HG03521 (cell line): ENCODE measurements around the gene IZUMO1.
"Not testable (repeated sequence)": the region's sequence is repeated elsewhere in the genome, so short reads cannot be mapped to it uniquely, and the experiment has no call there.

Experiments
- ATAC-seq: cut with Tn5 transposase; IDR thresholded peaks from one replicate; pipeline ENCODE4 v1.9.1; 2021; ENCODE audit warnings: mild to moderate bottlenecking, moderate library complexity; ENCODE audit not compliant: unreplicated experiment

IZUMO1 gene

GRCh38 chr19:48714759-48715675, 31.7 kb downstream of the IZUMO1 start:
- ATAC-seq, result no peak

DNA sequence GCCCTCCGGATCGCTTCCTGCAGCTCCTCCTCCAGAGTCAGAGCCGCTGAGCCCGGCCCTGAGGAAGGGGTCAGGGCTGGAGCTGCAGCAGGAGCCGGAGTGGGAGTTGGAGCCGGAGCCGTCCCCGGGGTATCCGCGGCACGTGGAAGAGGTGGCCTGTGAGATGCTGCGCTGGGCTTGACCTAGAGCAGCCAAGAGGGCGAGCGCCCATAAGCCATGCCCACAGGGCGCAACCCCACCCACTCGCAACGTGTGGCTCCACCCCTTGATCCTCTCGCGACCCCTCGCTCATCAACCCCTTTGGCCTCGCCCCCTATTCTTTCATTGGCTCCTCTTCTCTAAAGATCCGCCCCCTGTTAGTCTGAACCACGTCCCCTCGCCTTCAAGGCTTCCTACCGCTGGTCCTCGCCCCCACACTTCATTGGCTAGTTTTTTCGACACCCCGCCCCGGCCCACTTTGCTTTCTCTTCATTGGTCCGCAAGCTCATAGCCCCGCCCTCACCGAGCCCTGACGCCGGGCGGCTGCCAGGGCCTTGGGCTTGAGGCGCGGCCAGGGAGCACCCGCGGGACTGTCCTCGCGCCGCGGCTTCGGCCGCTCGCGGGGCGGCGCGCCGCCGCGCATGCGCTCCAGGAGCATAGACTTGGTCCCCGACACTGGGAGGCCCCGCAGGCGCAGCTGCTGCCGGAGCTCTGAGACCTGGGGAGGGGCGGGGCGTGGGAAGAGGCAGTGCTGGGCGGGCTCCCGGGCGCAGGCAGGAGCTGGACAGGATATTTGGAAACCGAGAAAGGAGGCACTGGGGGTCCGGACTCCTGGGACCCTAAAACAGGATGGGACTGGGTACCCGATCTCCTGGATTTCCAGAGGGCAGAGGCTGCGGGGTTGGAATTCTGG, 32.6 kb downstream of the IZUMO1 start:
- peak; percentile 90 for ATAC-seq

DNA sequence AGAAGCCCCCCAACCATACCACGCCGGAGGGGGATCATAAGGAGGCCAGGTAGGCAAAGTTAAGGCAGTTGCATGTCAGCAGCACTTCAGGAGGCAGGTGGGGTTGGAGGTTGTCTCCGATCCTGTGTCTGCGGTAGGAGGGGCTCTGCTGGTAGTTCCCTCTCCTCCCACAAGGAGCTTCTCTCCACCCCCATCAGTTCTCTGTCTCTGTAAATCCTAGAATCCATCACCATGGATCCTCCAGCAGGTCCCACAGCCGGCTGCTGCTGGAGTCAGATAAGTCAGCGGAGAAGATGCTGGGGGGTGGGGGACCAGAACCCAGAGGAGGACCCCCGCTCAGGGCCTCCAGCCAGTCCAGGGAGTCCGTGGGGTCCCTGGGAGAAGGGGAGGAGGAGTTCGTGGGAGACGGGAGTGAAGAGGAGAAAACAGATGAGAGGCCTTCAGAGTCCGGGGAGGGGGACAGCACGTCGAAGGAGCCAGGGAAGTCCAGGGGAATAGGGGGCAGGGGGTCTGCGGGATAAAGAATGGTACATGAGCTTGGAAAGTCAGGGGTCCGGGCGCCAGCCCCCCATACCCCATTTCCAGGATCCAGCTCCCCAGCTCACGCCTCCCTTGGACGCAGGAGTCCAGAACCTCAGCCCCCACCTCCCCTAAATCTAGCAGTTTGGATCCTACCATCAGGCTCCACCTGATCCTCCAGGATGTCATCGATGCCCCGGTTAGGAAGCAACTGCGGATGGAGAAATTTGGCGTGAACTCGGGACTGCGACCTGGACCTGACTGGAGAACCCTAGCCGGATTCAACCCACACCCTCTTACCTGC, 33.5 kb downstream of the IZUMO1 start:
- no peak for ATAC-seq

- no peak for ATAC-seq
Observed at GRCh38 chr19:48711106-48711662, 35.5 kb downstream of the IZUMO1 start.

DNA sequence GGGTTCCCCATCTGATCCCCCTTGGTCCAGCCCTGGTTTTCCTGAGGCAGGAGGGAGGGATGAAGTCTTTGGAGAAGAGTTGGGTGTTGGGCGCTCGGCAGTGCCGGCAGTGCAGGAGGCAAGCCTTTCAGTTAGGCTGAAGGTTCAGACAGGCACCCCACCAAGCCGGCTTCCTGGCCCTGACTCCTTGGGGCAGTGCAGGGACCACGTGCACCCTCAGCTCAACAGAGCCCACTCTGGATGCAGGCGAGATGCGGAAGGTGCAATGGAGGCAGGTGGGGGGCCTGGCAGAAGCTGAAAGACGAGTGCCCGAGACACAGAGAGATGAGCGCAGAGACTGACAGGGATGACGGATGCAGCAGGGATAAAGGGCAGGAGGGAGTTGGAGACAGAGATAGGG, 38.2 kb downstream of the IZUMO1 start:
- ATAC-seq, result no peak

DNA sequence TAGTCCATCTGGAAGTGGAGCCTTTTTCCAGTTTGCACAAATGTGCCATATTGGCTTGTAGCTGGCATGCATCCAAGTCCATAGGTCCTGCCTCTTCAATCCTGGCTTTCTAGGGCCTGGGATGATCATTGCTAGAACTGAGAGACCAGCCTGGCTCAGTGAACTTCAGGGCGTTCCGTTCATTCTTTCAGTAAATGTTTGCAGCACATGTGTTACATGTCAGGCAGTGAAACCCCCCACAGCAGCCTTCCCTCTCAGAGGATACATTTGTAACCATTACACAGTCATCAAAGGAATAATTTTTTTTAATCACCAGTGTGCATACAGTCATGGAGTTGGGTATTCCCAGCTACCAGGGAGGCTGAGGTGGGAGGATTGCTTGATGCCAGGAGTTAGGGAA, 41.3 kb downstream of the IZUMO1 start:
- no peak for ATAC-seq

- no peak for ATAC-seq
Observed at GRCh38 chr19:48703316-48703715, 43.4 kb downstream of the IZUMO1 start.

GRCh38 chr19:48702701-48703100, 44.0 kb downstream of the IZUMO1 start:
- no peak for ATAC-seq

DNA sequence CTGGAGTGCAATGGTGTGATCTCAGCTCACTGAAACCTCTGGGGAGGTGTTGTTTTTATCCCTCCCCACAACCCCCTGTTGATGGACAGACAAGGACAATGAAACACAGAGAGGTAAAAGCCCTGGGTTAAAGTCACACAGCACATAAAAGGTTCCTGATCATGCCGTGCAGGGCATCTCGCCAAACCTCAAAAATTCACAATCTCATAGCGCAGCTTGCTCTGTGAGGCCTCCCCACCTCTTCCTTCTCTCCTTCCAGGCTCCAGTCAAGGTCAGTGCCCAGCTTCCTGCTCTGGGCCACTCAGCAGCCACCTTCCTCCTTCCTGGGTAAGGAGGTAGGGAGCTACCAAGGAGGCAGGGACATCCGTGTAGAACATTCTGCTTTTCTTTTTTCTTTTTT, 48.7 kb downstream of the IZUMO1 start:
- no peak for ATAC-seq

GRCh38 chr19:48696353-48697010, 50.2 kb downstream of the IZUMO1 start:
- no peak for ATAC-seq

DNA sequence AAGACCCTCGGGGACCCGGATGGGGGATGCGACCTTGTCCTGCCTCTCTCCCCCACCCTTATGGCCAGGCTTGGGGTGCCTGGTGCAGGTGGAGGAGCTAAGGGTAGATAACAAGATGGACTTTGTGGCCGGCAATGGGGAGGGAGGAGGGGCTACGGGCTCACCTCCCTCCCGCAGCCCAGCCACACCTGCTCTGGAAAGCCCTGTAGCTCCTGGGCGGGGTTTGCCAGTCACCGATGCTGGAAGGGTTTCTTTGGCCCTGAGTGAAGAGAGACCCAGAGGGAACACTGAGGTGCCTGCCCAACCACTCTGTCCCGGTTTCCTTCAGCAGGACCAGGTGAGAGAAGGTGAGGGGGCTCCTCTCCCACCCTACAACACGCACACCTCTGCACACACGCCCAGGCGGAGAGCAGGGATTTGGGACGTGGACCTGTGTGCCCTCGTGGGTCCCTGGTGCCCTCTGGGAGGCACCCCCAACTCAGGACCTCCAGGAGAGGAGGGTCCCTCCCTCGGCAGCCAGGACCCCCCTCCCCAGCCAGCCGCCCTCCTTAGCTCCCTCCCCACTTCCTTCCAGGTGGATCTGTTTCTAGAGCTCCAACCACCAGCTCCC, 50.9 kb downstream of the IZUMO1 start, which contains the start of gene FUT2:
Gene FUT2, plus strand, starts transcription at position 229 of the 610 bp plus-strand sequence. CDS start 6,986 bp downstream, outside the sequence.
- ATAC-seq, result no peak

- ATAC-seq, result not testable (repeated sequence)
Observed at GRCh38 chr19:48693629-48694028, 53.1 kb downstream of the IZUMO1 start.
